GM12878 (cell line): Measurements from ENCODE around the gene EPHA1.

Source experiments
- ATF3 ChIP-seq: IDR thresholded peaks from 2 replicates; pipeline ENCODE4 v1.6.1; 2011; ENCODE audit warnings: low read depth, mild to moderate bottlenecking, low read length, moderate library complexity, borderline replicate concordance; ENCODE audit errors: extremely low read depth
- EP300 ChIP-seq, 2 experiments: fragments of 150-350 bp in 1 of 2; IDR thresholded peaks; 2 replicates each; pipeline ENCODE4 v1.6.1; 2011 to 2012; ENCODE audit warnings: low read depth in 2 of 2, low read length in 2 of 2, borderline replicate concordance in 1 of 2, improper control_type of control experiment in 1 of 2, inconsistent platforms in 1 of 2; ENCODE audit not compliant: control insufficient read depth in 1 of 2
- JUNB ChIP-seq: IDR thresholded peaks from 2 replicates; pipeline ENCODE4 v1.6.1; 2016; ENCODE audit warnings: antibody characterized with exemption, mild to moderate bottlenecking
- NRF1 ChIP-seq: conservative IDR thresholded peaks from 2 replicates; pipeline ENCODE4 v1.6.1; 2011; ENCODE audit warnings: mild to moderate bottlenecking, low read depth, low read length, improper control_type of control experiment
- POLR2A ChIP-seq: IDR thresholded peaks from 2 replicates; pipeline ENCODE4 v1.6.1; 2011; ENCODE audit warnings: low read depth, mild to moderate bottlenecking, low read length
- RAD21 ChIP-seq: IDR thresholded peaks from 2 replicates; pipeline ENCODE4 v1.6.1; 2011; ENCODE audit warnings: mild to moderate bottlenecking, low read depth, low read length, moderate library complexity; ENCODE audit not compliant: insufficient read depth
- SIX5 ChIP-seq: IDR thresholded peaks from 2 replicates; pipeline ENCODE4 v1.6.1; 2011; ENCODE audit warnings: mild to moderate bottlenecking, low read depth, low read length, moderate library complexity; ENCODE audit not compliant: severe bottlenecking
- TCF7 ChIP-seq: IDR thresholded peaks from 2 replicates; pipeline ENCODE4 v1.6.1; 2014; ENCODE audit warnings: antibody characterized with exemption, borderline replicate concordance
- TF ChIP-seq, protein P1 (sequence below): IDR thresholded peaks from 2 replicates; pipeline ENCODE4 v1.6.1; 2012; ENCODE audit warnings: low read depth, low read length, improper control_type of control experiment
- TF ChIP-seq, protein P2 (sequence below), 3 experiments: IDR thresholded peaks in 2 of 3; conservative IDR thresholded peaks in 1 of 3; 2 replicates each; pipeline ENCODE4 v1.5.1; 2011; ENCODE audit warnings: low read depth in 3 of 3, low read length in 3 of 3, mild to moderate bottlenecking in 3 of 3, control low read depth in 2 of 3, moderate library complexity in 2 of 3, inconsistent platforms in 1 of 3, mixed read lengths in 1 of 3; ENCODE audit not compliant: control insufficient read depth in 2 of 3, insufficient read depth in 1 of 3; ENCODE audit errors: extremely low read depth in 1 of 3
- TF ChIP-seq, protein P3 (sequence below): IDR thresholded peaks from 2 replicates; pipeline ENCODE4 v1.6.1; 2012; ENCODE audit warnings: mild to moderate bottlenecking, low read depth, low read length
- TF ChIP-seq, protein P4 (sequence below): fragments of 150-350 bp; IDR thresholded peaks from 2 replicates; pipeline ENCODE4 v1.6.1; 2016; ENCODE audit warnings: low read depth, low read length

- TF ChIP-seq, protein P1, sequence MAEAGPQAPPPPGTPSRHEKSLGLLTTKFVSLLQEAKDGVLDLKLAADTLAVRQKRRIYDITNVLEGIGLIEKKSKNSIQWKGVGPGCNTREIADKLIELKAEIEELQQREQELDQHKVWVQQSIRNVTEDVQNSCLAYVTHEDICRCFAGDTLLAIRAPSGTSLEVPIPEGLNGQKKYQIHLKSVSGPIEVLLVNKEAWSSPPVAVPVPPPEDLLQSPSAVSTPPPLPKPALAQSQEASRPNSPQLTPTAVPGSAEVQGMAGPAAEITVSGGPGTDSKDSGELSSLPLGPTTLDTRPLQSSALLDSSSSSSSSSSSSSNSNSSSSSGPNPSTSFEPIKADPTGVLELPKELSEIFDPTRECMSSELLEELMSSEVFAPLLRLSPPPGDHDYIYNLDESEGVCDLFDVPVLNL: no peak
- no peak for TF ChIP-seq NRF1
- TF ChIP-seq POLR2A: no peak; the same call in 1 of the 2 replicates
- TF ChIP-seq, protein P2, sequence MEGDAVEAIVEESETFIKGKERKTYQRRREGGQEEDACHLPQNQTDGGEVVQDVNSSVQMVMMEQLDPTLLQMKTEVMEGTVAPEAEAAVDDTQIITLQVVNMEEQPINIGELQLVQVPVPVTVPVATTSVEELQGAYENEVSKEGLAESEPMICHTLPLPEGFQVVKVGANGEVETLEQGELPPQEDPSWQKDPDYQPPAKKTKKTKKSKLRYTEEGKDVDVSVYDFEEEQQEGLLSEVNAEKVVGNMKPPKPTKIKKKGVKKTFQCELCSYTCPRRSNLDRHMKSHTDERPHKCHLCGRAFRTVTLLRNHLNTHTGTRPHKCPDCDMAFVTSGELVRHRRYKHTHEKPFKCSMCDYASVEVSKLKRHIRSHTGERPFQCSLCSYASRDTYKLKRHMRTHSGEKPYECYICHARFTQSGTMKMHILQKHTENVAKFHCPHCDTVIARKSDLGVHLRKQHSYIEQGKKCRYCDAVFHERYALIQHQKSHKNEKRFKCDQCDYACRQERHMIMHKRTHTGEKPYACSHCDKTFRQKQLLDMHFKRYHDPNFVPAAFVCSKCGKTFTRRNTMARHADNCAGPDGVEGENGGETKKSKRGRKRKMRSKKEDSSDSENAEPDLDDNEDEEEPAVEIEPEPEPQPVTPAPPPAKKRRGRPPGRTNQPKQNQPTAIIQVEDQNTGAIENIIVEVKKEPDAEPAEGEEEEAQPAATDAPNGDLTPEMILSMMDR (IDR thresholded peaks at IDR 0.05 in 2 of 3, conservative IDR thresholded peaks at IDR 0.05 in 1 of 3; ENCODE audit: control insufficient read depth in 2 of 3, extremely low read depth in 1 of 3, insufficient read depth in 1 of 3, low read depth in 3 of 3, low read length in 3 of 3): no peak
- no peak for TF ChIP-seq ATF3
- TF ChIP-seq, protein P3, sequence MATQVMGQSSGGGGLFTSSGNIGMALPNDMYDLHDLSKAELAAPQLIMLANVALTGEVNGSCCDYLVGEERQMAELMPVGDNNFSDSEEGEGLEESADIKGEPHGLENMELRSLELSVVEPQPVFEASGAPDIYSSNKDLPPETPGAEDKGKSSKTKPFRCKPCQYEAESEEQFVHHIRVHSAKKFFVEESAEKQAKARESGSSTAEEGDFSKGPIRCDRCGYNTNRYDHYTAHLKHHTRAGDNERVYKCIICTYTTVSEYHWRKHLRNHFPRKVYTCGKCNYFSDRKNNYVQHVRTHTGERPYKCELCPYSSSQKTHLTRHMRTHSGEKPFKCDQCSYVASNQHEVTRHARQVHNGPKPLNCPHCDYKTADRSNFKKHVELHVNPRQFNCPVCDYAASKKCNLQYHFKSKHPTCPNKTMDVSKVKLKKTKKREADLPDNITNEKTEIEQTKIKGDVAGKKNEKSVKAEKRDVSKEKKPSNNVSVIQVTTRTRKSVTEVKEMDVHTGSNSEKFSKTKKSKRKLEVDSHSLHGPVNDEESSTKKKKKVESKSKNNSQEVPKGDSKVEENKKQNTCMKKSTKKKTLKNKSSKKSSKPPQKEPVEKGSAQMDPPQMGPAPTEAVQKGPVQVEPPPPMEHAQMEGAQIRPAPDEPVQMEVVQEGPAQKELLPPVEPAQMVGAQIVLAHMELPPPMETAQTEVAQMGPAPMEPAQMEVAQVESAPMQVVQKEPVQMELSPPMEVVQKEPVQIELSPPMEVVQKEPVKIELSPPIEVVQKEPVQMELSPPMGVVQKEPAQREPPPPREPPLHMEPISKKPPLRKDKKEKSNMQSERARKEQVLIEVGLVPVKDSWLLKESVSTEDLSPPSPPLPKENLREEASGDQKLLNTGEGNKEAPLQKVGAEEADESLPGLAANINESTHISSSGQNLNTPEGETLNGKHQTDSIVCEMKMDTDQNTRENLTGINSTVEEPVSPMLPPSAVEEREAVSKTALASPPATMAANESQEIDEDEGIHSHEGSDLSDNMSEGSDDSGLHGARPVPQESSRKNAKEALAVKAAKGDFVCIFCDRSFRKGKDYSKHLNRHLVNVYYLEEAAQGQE: no peak
- TF ChIP-seq SIX5: no peak
- no peak for TF ChIP-seq EP300 (IDR thresholded peaks at IDR 0.05; ENCODE audit: borderline replicate concordance in 1 of 2, control insufficient read depth in 1 of 2, low read depth in 2 of 2, low read length in 2 of 2)
- no peak for TF ChIP-seq TCF7
- TF ChIP-seq, protein P4, sequence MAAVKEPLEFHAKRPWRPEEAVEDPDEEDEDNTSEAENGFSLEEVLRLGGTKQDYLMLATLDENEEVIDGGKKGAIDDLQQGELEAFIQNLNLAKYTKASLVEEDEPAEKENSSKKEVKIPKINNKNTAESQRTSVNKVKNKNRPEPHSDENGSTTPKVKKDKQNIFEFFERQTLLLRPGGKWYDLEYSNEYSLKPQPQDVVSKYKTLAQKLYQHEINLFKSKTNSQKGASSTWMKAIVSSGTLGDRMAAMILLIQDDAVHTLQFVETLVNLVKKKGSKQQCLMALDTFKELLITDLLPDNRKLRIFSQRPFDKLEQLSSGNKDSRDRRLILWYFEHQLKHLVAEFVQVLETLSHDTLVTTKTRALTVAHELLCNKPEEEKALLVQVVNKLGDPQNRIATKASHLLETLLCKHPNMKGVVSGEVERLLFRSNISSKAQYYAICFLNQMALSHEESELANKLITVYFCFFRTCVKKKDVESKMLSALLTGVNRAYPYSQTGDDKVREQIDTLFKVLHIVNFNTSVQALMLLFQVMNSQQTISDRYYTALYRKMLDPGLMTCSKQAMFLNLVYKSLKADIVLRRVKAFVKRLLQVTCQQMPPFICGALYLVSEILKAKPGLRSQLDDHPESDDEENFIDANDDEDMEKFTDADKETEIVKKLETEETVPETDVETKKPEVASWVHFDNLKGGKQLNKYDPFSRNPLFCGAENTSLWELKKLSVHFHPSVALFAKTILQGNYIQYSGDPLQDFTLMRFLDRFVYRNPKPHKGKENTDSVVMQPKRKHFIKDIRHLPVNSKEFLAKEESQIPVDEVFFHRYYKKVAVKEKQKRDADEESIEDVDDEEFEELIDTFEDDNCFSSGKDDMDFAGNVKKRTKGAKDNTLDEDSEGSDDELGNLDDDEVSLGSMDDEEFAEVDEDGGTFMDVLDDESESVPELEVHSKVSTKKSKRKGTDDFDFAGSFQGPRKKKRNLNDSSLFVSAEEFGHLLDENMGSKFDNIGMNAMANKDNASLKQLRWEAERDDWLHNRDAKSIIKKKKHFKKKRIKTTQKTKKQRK: no peak
- TF ChIP-seq JUNB: no peak
- TF ChIP-seq RAD21: no peak
Observed at GRCh38 chr7:143390104-143390772, 18.4 kb downstream of the EPHA1 start.
